Measurements from ENCODE around the gene NFKB2.

Gene NFKB2

DNA sequence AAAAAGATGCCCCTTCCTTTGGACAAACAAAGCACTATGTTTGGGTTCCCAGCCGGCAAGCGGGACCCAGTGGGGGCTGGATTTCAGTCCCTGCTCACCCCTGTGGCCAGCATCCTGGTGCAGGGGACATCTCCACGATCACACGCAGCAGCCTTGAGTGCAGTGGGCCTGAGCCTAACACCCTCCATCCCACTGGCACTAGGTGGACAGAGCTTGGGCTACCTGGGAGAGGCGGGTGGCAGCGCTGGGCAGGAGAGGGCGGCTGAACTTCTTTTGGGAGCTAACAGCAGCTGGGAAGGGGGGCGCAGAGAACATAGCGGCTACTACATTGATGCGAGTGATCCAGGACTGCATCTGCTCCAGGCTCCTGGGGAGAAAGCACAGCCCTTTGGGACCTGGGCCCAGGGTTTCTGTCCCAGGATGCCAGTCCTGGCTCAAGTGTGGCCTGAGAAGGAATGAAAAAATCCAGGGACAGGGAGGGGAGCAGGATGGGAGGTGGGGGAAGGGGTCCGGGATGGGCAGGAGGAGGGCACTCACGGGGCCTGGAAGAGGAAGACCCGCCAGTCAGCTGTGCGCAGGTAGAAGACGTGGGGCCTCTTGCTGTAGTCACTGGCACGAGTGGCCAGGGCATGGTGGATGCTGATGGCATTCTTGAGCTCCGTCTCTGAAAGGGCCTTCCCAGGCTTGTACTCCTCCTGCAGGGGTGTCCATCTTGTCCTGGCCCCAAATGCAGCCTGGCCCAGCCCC, 9.0 kb downstream of the NFKB2 start:
- no peak overlapping the region for H3K27ac ChIP-seq

DNA sequence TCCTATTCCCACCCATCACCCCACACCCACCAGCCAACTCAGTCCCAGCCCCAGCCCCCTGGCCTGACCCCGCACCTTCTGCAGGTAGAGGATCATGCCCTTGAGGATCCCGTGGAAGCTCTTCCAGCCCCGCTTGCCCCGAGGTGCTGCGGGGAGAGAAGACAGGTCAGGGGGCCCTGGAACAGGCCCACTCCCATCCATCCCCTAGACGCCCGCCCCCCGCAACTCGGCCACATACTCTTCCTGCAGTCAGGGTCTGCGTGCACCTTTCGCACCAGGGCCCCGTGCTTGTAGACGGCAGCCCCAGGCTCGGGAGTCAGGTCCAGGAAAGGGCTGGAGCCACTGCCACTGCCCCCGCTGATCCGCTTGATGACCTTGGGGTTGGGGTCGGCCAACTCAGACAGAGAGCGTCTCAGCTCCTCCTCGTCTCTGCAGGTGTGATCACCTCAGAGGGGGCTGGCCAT, 9.6 kb downstream of the NFKB2 start:
- Histone ChIP-seq H3K79me2 (ENCODE audit: insufficient read depth, low read depth) (no peaks in the 10 kb centered on the region), H2AFZ (ENCODE audit: low read depth) (no peak overlapping the region), H4K20me1 (ENCODE audit: insufficient read depth) (no peaks in the 10 kb centered on the region), H3K9ac (no peak overlapping the region), H3K4me2 (no peak overlapping the region), H3K4me1 (ENCODE audit: low read depth, poor library complexity, severe bottlenecking) (no peaks in the 10 kb centered on the region), H3K27ac (no peak overlapping the region), H3K36me3 (ENCODE audit: insufficient read depth) (no peaks in the 10 kb centered on the region), H3K27me3 (ENCODE audit: insufficient read depth, low read depth) (peaks cover 13% of the 10 kb centered on the region), H3K4me3 (IDR thresholded peaks at IDR 0.05; ENCODE audit: insufficient read depth, low read depth, low read length) (no peak overlapping the region)
- TF ChIP-seq CTCF (conservative IDR thresholded peaks at IDR 0.05; ENCODE audit: low read depth, low read length) = no peak

More for the DNA sequence above, 9.0 kb downstream of the NFKB2 start:
- Histone ChIP-seq H3K4me2 (no peak overlapping the region), H3K4me1 (ENCODE audit: low read depth, poor library complexity, severe bottlenecking) (peaks cover 6% of the 10 kb centered on the region), H2AFZ (ENCODE audit: low read depth) (no peak overlapping the region), H3K9ac (no peak overlapping the region), H3K4me3 (IDR thresholded peaks at IDR 0.05; ENCODE audit: insufficient read depth, low read depth, low read length) (no peak overlapping the region), H3K27me3 (ENCODE audit: insufficient read depth, low read depth) (peaks cover 8% of the 10 kb centered on the region), H4K20me1 (ENCODE audit: insufficient read depth) (no peaks in the 10 kb centered on the region), H3K36me3 (ENCODE audit: insufficient read depth) (no peaks in the 10 kb centered on the region), H3K79me2 (ENCODE audit: insufficient read depth, low read depth) (no peaks in the 10 kb centered on the region)
- TF ChIP-seq CTCF (conservative IDR thresholded peaks at IDR 0.05; ENCODE audit: low read depth, low read length) = no peak

DNA sequence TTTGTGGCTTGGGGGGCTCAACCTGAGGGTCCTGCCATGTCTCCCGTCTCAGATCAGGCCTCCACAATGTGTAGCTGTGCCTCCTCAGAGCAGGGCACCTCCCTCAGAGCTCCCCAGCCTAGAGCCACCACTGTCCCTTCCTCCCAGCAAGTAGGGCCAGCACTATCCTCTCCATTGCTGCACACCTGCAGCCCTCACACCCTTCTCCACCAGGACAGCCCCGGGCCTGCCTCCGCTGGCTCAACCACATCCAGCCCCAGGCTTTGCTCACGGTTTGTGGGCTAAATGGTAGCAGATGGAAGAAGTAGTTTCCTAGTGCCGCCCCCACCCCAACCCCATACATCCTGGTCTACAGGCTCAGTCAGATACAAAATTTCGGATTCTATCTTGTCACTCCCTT, 10.1 kb downstream of the NFKB2 start:
- Histone ChIP-seq H3K27ac (no peak overlapping the region), H3K27me3 (ENCODE audit: insufficient read depth, low read depth) (peaks cover 18% of the 10 kb centered on the region), H3K4me1 (ENCODE audit: low read depth, poor library complexity, severe bottlenecking) (no peaks in the 10 kb centered on the region), H3K9ac (no peak overlapping the region), H4K20me1 (ENCODE audit: insufficient read depth) (no peaks in the 10 kb centered on the region), H3K36me3 (ENCODE audit: insufficient read depth) (no peaks in the 10 kb centered on the region), H3K4me2 (no peak overlapping the region), H3K4me3 (IDR thresholded peaks at IDR 0.05; ENCODE audit: insufficient read depth, low read depth, low read length) (no peak overlapping the region), H3K79me2 (ENCODE audit: insufficient read depth, low read depth) (no peaks in the 10 kb centered on the region), H2AFZ (ENCODE audit: low read depth) (no peak overlapping the region)
- no peak for TF ChIP-seq CTCF (conservative IDR thresholded peaks at IDR 0.05; ENCODE audit: low read depth, low read length)

GRCh38 chr10:102406815-102407214, 11.3 kb downstream of the NFKB2 start:
- Histone ChIP-seq H3K9ac (no peak overlapping the region), H3K4me1 (ENCODE audit: low read depth, poor library complexity, severe bottlenecking) (no peaks in the 10 kb centered on the region), H3K79me2 (ENCODE audit: insufficient read depth, low read depth) (no peaks in the 10 kb centered on the region), H3K36me3 (ENCODE audit: insufficient read depth) (no peaks in the 10 kb centered on the region), H3K4me2 (no peak overlapping the region), H3K4me3 (IDR thresholded peaks at IDR 0.05; ENCODE audit: insufficient read depth, low read depth, low read length) (no peak overlapping the region), H3K27me3 (ENCODE audit: insufficient read depth, low read depth) (peaks cover 30% of the 10 kb centered on the region), H4K20me1 (ENCODE audit: insufficient read depth) (no peaks in the 10 kb centered on the region), H2AFZ (ENCODE audit: low read depth) (no peak overlapping the region), H3K27ac (no peak overlapping the region)
- TF ChIP-seq CTCF (conservative IDR thresholded peaks at IDR 0.05; ENCODE audit: low read depth, low read length) = no peak
